Stimulated activated effector memory CD8-positive, alpha-beta T cell treated with anti-CD3 and anti-CD28 coated beads, Interleukin-12 subunit alpha, Interleukin-12 subunit beta, amount 100 ng/mL, for 72 hours (primary cell): ENCODE results near the gene AVL9.
"Not testable (repeated sequence)": the region's sequence is repeated elsewhere in the genome, so short reads cannot be mapped to it uniquely, and the experiment has no call there.

Source experiments
- ATAC-seq: fragments of 150-1000 bp; cut with Tn5 transposase; 2 replicates; pipeline ENCODE4 v1.10.0; 2021
- DNase-seq, 2 donors: peaks; one replicate each; pipeline ENCODE4 v3.0.0; 2021 to 2022; ENCODE audit warnings: low spot score in 2 of 2
- H3K27ac Mint-ChIP-seq: one replicate; pipeline ENCODE4 v1.8.0; 2022; ENCODE audit warnings: mild to moderate bottlenecking, mixed read lengths
- H3K36me3 Mint-ChIP-seq: one replicate; pipeline ENCODE4 v1.8.0; 2022; ENCODE audit warnings: mild to moderate bottlenecking, mixed read lengths
- H3K4me1 Mint-ChIP-seq: one replicate; pipeline ENCODE4 v1.8.0; 2022; ENCODE audit warnings: mixed read lengths
- H3K4me3 Mint-ChIP-seq: one replicate; pipeline ENCODE4 v1.8.0; 2022; ENCODE audit warnings: mild to moderate bottlenecking, mixed read lengths
- H3K9me3 Mint-ChIP-seq: one replicate; pipeline ENCODE4 v1.8.0; 2022; ENCODE audit warnings: mixed read lengths

Gene AVL9

DNA sequence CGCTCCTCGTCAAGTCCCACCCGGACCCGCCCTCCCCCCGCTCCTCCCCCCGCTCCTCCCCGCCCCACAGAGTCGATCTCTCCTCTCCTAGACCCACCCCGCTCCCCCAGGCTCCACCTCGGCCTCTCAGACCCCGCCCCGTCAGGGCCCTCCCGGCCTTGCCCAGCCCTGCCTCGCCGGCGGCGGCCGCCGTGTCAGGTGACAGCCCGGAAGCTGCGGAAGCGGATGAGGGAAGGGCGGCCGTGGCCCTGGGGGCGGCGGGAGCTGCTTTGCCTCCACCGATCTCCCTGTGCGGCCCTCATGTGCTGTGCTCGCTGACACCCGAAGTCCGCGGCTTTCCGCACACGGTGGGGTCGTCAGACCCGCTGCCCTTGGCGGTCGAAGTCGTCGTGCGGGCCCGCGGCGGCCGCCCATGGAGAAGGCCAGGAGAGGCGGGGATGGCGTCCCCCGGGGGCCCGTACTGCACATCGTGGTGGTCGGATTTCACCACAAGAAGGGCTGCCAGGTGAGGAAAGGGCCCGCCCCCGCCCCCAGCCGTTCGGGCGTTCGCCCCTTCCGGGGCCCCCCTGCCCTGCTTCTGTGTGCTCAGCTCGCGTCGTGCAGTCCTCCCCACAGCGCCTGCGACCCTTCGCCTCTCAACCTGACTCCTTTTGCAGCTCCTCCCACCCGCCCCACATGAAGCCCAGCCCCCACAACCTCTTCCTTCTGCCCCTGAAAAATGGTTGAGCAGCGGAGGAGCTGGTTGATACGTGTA is at the start of gene AVL9:
Gene AVL9 (plus strand): TSS at position 192 of the 754 bp plus-strand sequence. CDS start 221 bp downstream, at position 413.
- Mint-ChIP-seq H3K4me3 (peak within 1 kb of the TSS; percentile 79), H3K36me3 (peaks cover 41% of the 10 kb centered on the region), H3K4me1 (peaks cover 13% of the 10 kb centered on the region), H3K9me3 (no peaks in the 10 kb centered on the region), H3K27ac (peak within 1 kb of the TSS; percentile 96)
- ATAC-seq = peak; percentile 98
- peak; percentile 93 to 99 for DNase-seq

DNA sequence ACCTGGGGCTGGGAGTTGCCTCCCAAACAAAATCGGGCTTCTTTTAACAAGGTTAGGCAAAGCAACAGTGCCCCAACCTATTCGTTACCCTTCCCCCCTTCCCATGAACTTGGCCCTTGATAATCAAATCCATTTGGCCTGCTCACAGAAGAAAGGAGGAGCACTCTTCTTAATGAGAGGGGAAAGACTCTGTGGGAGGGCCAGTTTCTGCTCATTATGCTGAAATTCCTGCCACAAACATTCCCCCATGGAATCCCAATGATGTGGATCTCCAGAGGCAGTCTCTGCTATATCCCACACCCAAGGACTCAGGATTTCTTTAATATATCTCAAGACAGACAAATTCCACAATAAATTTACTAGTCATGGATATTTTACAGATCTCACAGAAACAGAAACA is 48.1 kb upstream of the AVL9 start:
- no peaks in the 10 kb centered on the region for H3K4me1 Mint-ChIP-seq
- no peaks in the 10 kb centered on the region for H3K36me3 Mint-ChIP-seq
- H3K9me3 Mint-ChIP-seq = peaks cover 8% of the 10 kb centered on the region
- no peak for DNase-seq
- H3K27ac Mint-ChIP-seq = no peak overlapping the region
- no peak for ATAC-seq
- H3K4me3 Mint-ChIP-seq = no peak overlapping the region

DNA sequence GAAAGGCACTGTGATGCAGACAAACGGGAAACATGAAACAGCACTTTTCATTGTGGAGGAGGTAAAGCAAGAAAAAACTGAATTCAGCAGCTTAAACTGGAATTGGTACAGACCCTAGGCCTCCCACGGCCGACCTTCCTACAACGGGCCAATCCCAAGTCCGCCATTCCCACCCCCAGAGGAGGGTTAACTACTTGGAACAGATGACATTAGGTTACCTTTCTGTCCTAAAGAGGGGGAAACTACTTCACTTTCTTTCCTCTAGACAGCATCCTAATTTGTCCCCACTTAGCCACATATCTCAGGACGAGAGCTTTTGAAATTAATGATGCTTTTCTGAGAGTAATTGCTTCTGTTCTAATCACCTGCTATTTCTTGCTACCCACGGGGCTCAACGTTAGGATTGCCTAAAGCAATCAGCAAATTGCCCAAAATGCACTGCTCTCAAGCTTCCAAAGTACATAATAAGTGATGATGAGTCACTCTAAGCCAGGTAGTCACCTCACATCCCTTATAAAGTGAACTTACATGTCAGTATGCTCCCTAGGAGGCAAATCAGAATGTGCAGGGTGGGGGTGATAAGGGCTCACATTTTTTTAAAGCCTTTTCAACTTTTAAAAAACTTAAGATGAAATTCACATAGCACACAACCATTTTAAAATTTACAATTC is 41.8 kb upstream of the AVL9 start:
- H3K9me3 Mint-ChIP-seq = peaks cover 3% of the 10 kb centered on the region
- ATAC-seq = no peak
- DNase-seq = no peak
- no peak overlapping the region for H3K4me3 Mint-ChIP-seq
- H3K27ac Mint-ChIP-seq = no peak overlapping the region
- H3K4me1 Mint-ChIP-seq = no peaks in the 10 kb centered on the region
- no peaks in the 10 kb centered on the region for H3K36me3 Mint-ChIP-seq

DNA sequence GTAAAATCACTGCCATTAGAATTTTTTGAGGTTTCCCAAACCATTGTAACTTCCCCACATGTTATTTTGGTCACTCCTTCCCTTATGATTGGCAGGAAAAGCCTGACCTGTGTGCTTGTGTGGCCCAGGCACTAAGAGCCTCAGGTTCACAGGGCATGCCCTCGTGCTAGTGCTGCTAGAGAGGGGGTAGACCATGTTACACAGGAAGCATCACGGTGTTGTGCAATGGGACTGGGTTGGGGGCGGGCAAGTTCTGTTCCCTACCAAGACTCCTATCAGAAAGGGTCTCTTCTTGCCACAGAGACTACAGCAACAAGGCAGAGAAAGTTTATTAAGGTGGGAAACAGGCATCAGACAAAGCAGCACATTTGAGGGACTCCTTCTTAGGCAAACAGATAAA is 37.3 kb upstream of the AVL9 start:
- no peak for ATAC-seq
- Mint-ChIP-seq H3K4me1 (no peaks in the 10 kb centered on the region), H3K4me3 (no peak overlapping the region), H3K36me3 (no peaks in the 10 kb centered on the region), H3K9me3 (no peaks in the 10 kb centered on the region), H3K27ac (no peak overlapping the region)
- no peak for DNase-seq

DNA sequence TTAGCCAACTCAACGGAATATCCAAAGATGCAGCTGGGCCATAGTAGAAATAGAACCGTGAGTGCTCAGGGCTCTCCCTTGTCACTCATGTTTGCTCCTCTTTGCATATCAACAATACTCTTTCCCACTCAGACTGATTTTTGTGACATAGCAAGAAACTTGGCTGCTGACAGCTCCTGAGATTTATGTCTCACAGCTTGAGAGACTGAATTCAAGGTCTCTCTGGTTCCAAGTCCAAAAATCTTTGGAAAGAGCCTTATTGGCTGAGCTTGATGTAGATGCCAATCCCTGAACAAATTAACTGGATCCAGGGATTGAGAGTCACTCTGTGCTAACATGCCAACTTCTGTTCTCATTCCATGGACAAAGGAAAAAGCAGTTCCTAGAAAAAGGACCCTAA is 35.5 kb upstream of the AVL9 start:
- H3K27ac Mint-ChIP-seq = no peak overlapping the region
- no peaks in the 10 kb centered on the region for H3K36me3 Mint-ChIP-seq
- DNase-seq (no peak), ATAC-seq (no peak)
- no peak overlapping the region for H3K4me3 Mint-ChIP-seq
- no peaks in the 10 kb centered on the region for H3K4me1 Mint-ChIP-seq
- no peaks in the 10 kb centered on the region for H3K9me3 Mint-ChIP-seq

DNA sequence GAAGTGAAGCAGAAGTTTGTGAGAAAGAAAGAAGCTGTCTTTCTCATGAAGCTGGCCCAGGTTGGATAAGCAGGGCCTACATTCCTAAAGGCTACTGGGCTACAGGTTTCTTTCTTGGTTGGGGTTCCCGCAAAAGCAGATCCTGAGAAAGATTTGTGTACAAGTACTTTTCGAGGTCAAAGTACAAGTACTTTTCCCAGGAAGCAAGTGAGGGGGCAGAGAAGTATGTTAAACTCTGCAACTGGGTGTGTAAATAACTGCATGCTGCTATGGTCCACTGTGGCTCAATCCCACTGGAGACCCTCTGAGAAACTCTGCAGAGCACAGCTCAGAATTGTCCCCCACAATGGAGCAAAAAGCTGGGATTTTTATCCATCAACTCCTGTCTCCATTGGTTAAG is 33.8 kb upstream of the AVL9 start:
- Mint-ChIP-seq H3K4me3 (no peak overlapping the region), H3K27ac (no peak overlapping the region), H3K9me3 (no peaks in the 10 kb centered on the region), H3K4me1 (no peaks in the 10 kb centered on the region), H3K36me3 (no peaks in the 10 kb centered on the region)
- no peak for ATAC-seq
- no peak for DNase-seq

DNA sequence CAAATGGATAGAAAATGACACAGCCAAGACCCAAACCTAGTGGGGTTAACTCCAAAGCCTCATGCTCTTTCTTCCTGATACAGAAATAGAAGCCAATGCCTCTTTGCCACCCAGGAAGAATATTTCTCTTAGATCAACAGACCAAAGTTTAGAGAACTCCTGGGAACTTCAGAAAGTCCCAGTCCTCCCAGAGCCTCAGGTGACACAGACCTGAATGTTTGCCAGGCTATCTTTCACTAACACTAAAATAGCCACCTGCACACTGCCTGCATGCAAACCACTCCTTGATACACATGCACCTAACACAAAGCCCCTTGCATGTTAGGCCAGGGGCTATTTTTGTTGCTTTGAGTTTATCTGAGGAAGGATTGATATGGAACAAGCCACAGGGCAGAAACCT is 32.8 kb upstream of the AVL9 start:
- H3K27ac Mint-ChIP-seq = no peak overlapping the region
- no peaks in the 10 kb centered on the region for H3K9me3 Mint-ChIP-seq
- no peak for ATAC-seq
- no peak overlapping the region for H3K4me3 Mint-ChIP-seq
- H3K4me1 Mint-ChIP-seq = no peaks in the 10 kb centered on the region
- H3K36me3 Mint-ChIP-seq = no peaks in the 10 kb centered on the region
- no peak for DNase-seq

DNA sequence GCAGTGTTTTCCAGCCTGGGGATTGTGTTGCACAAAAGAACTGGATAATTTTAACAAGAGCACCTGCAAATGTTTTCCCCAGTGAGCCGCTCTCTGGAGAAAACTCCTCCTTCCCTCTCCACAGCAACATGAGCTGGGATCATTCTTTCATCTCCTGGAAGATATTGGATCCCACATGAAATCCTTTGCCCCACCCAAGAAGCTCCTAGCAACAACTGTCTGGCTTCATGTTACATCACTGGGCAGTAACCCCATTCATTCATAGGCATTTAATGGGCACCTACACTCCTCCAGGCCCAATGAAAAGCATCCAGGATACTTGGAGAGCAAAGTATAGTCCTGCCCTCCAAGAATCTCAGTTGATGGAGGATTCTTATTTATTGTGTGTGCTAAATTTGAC is 32.3 kb upstream of the AVL9 start:
- no peak for ATAC-seq
- Mint-ChIP-seq H3K36me3 (no peaks in the 10 kb centered on the region), H3K4me1 (no peaks in the 10 kb centered on the region), H3K27ac (no peak overlapping the region), H3K4me3 (no peak overlapping the region), H3K9me3 (no peaks in the 10 kb centered on the region)
- no peak for DNase-seq

DNA sequence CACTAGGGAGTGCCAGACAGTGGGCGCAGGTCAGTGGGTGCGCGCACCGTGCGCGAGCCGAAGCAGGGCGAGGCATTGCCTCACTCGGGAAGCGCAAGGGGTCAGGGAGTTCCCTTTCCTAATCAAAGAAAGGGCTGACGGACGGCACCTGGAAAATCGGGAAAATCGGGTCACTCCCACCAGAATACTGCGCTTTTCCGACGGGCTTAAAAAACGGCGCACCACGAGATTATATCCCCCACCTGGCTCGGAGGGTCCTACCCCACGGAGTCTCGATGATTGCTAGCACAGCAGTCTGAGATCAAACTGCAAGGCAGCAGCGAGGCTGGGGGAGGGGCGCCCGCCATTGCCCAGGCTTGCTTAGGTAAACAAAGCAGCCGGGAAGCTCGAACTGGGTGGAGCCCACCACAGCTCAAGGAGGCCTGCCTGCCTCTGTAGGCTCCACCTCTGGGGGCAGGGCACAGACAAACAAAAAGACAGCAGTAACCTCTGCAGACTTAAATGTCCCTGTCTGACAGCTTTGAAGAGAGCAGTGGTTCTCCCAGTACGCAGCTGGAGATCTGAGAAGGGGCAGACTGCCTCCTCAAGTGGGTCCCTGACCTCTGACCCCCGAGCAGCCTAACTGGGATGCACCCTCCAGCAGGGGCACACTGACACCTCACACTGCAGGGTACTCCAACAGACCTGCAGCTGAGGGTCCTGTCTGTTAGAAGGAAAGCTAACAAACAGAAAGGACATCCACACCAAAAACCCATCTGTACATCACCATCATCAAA is 30.5 kb upstream of the AVL9 start:
- not testable (repeated sequence) for H3K4me1 Mint-ChIP-seq, H3K36me3 Mint-ChIP-seq, ATAC-seq, H3K9me3 Mint-ChIP-seq, H3K4me3 Mint-ChIP-seq, DNase-seq, H3K27ac Mint-ChIP-seq

DNA sequence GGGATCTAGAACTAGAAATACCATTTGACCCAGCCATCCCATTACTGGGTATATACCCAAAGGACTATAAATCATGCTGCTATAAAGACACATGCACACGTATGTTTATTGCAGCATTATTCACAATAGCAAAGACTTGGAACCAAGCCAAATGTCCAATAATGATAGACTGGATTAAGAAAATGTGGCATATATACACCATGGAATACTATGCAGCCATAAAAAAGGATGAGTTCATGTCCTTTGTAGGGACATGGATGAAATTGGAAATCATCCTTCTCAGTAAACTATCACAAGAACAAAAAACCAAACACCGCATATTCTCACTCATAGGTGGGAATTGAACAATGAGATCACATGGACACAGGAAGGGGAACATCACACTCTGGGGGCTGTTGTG is 25.3 kb upstream of the AVL9 start:
- H3K36me3 Mint-ChIP-seq, H3K9me3 Mint-ChIP-seq, DNase-seq, ATAC-seq, H3K4me1 Mint-ChIP-seq, H3K27ac Mint-ChIP-seq, H3K4me3 Mint-ChIP-seq: not testable (repeated sequence)

DNA sequence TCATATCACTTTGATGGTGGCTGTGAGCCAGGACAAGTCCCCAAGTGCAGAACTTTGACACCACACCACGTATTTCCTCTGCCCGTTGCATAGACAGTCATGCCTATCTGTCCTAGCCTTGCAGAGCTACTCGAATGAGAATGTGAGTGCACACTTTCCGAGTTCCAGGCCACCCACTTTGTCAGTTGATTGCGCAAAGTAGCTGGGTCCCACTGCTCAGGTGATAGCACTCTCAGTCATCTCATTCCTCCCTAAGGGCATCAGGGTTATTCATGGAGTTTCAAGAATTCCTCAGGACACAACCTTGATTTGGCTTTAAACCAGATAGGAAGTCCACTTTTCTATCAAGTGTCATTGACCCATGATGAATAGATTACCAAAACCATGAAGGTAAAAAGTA is 24.4 kb upstream of the AVL9 start:
- DNase-seq (no peak), ATAC-seq (no peak)
- Mint-ChIP-seq H3K4me1 (no peaks in the 10 kb centered on the region), H3K9me3 (no peaks in the 10 kb centered on the region), H3K27ac (no peak overlapping the region), H3K36me3 (no peaks in the 10 kb centered on the region), H3K4me3 (no peak overlapping the region)

DNA sequence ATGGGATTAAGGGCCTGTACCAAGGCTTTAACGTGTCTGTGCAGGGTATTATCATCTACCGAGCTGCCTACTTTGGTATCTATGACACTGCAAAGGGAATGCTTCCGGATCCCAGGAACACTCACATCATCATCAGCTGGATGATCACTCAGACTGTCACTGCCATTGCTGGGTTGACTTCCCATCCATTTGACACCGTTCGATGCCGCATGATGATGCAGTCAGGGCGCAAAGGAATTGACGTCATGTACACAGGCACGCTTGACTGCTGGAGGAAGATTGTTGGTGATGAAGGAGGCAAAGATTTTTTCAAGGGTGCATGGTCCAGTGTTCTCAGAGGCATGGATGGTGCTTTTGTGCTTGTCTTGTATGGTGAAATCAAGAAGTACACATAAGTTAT is 23.3 kb upstream of the AVL9 start:
- H3K36me3 Mint-ChIP-seq = no peaks in the 10 kb centered on the region
- no peak overlapping the region for H3K27ac Mint-ChIP-seq
- ATAC-seq (no peak), DNase-seq (no peak)
- no peaks in the 10 kb centered on the region for H3K9me3 Mint-ChIP-seq
- no peaks in the 10 kb centered on the region for H3K4me1 Mint-ChIP-seq
- H3K4me3 Mint-ChIP-seq = no peak overlapping the region

DNA sequence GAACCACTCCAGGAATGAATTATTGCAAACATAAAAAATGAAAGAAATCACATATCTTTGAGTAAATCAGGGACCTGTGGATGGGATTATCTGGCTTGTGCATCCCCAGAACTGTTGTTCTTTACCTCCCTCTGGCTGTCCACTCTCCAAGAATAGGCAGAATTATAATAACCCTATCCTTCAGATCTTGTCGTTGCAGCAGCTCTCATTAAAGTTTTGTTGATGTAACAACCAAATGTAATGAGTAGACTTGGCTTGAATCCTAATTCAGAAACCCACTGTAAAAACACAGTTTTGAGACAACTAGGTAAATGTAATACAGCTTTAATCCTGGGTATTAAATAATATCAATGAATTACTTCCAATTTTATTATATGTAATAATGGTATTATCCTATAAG is 21.3 kb upstream of the AVL9 start:
- Mint-ChIP-seq H3K36me3 (no peaks in the 10 kb centered on the region), H3K9me3 (no peaks in the 10 kb centered on the region), H3K4me1 (no peaks in the 10 kb centered on the region)

DNA sequence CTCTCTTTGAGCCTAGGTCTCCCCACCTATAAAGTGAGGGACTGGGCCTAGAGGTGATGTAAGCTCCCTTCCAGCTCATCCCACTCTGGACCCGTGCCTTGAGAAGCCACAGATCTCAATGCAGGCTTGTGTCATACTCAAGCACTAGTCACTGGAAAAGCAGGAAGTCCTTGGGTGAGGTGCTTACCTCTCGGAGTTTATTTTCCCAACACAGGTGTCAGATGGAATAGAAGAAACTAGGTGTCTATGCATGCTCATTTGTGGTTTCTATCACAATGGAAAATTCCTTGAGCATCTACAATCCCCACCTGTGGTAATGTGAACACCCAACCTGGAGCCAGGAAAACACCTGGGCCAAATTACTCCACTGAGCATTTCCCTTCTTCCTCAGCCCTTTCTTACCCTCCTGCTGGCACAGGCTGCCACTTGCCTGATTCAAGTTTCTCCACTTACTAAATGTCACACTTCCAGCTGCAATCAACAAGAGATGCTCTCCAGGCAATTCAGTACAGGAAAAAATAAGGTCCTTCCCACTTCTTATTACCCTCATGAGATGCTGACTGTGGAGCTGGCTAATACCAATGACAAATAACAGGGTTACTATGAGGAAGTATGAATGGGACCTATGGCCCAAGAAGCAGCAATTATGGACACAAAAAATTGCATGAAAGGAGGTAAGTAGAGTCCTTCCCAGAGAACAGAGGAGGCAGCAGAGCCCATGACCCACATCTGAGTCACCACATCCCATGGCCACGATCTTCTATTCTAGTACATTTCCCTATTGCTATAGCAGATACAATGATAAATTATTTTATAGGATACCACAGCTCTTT is 18.3 kb upstream of the AVL9 start:
- ATAC-seq (no peak), DNase-seq (no peak)
- Mint-ChIP-seq H3K9me3 (no peaks in the 10 kb centered on the region), H3K27ac (no peak overlapping the region), H3K4me3 (no peak overlapping the region), H3K4me1 (no peaks in the 10 kb centered on the region), H3K36me3 (no peaks in the 10 kb centered on the region)

More for the DNA sequence above, 21.3 kb upstream of the AVL9 start:
- DNase-seq (no peak), ATAC-seq (no peak)
- H3K4me3 Mint-ChIP-seq = no peak overlapping the region
- H3K27ac Mint-ChIP-seq = no peak overlapping the region

DNA sequence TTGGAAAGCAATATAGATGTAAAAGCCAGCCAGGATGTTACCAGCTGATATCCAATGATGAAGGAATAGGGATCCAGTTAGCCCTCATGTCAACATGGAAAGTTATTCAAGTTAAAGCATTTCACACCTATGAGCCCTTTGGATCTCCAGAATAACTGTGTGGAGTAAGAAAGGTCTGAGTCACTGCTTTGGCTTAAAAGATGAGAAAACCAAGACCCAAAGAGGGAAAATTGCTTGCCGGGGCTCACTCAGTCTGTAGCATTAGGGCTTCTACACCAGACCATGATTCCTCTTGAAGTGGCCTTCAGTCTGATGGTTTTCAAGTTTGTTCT is 17.7 kb upstream of the AVL9 start:
- ATAC-seq (no peak), DNase-seq (no peak)
- no peaks in the 10 kb centered on the region for H3K9me3 Mint-ChIP-seq
- no peaks in the 10 kb centered on the region for H3K4me1 Mint-ChIP-seq
- H3K36me3 Mint-ChIP-seq = no peaks in the 10 kb centered on the region
- H3K27ac Mint-ChIP-seq = no peak overlapping the region
- H3K4me3 Mint-ChIP-seq = no peak overlapping the region
